SK-N-MC (cell line): ENCODE measurements around the gene IL9R.

Source experiments
- EZH2 ChIP-seq: fragments of 200-600 bp; sonication (generic); IDR thresholded peaks from one replicate; pipeline ENCODE4 v1.6.1; 2017; ENCODE audit warnings: antibody characterized with exemption
- POLR2AphosphoS5 ChIP-seq: IDR thresholded peaks from 2 replicates; pipeline ENCODE4 v1.6.1; 2012; ENCODE audit warnings: mild to moderate bottlenecking, low read depth, low read length, borderline replicate concordance

- TF ChIP-seq EZH2 (no peak), POLR2AphosphoS5 (no peak)
These were observed 620 bp downstream of the IL9R start for GRCh38 chrX:155998116-155998515.
